IMR-90 (cell line): Measurements from ENCODE around the gene GABARAPL2.

Experiments used
- CEBPB ChIP-seq: IDR thresholded peaks from 2 replicates; pipeline ENCODE4 v1.6.1; 2012; ENCODE audit warnings: low read depth, low read length, improper control_type of control experiment
- CHD1 ChIP-seq: IDR thresholded peaks from 2 replicates; pipeline ENCODE4 v1.6.1; 2012; ENCODE audit warnings: low read depth, low read length, improper control_type of control experiment
- ELK1 ChIP-seq: fragments of 150-350 bp; IDR thresholded peaks from 2 replicates; pipeline ENCODE4 v1.6.1; 2016; ENCODE audit warnings: low read depth, mild to moderate bottlenecking, low read length, moderate library complexity, borderline replicate concordance
- FOS ChIP-seq: fragments of 150-350 bp; IDR thresholded peaks from 2 replicates; pipeline ENCODE4 v1.6.1; 2016; ENCODE audit warnings: low read depth, low read length
- MAZ ChIP-seq: IDR thresholded peaks from 2 replicates; pipeline ENCODE4 v1.6.1; 2012; ENCODE audit warnings: low read depth, mild to moderate bottlenecking, low read length, improper control_type of control experiment, moderate library complexity, borderline replicate concordance
- POLR2A ChIP-seq: IDR thresholded peaks from 2 replicates; pipeline ENCODE4 v1.6.1; 2012; ENCODE audit warnings: mild to moderate bottlenecking, low read depth, low read length
- RAD21 ChIP-seq: IDR thresholded peaks from 2 replicates; pipeline ENCODE4 v1.6.1; 2012; ENCODE audit warnings: low read length, improper control_type of control experiment
- RCOR1 ChIP-seq: IDR thresholded peaks from 2 replicates; pipeline ENCODE4 v1.6.1; 2012; ENCODE audit warnings: mild to moderate bottlenecking, low read length, improper control_type of control experiment; ENCODE audit not compliant: insufficient replicate concordance
- RFX5 ChIP-seq: IDR thresholded peaks from 2 replicates; pipeline ENCODE4 v1.8.0; 2012; ENCODE audit warnings: low read depth, mild to moderate bottlenecking, low read length, moderate library complexity
- SMC3 ChIP-seq: fragments of 150-350 bp; IDR thresholded peaks from 2 replicates; pipeline ENCODE4 v1.6.1; 2016; ENCODE audit warnings: low read depth, mild to moderate bottlenecking, antibody characterized with exemption, low read length, moderate library complexity
- USF2 ChIP-seq: fragments of 150-350 bp; IDR thresholded peaks from 2 replicates; pipeline ENCODE4 v1.6.1; 2017; ENCODE audit warnings: mild to moderate bottlenecking, antibody characterized with exemption, low read length, low read depth
- TF ChIP-seq, protein P1 (sequence below): conservative IDR thresholded peaks from 2 replicates; pipeline ENCODE4 v1.5.1; 2012; ENCODE audit warnings: mild to moderate bottlenecking, low read depth, low read length, improper control_type of control experiment

GRCh38 chr16:75616521-75617010 lies 50.4 kb downstream of the GABARAPL2 start:
- TF ChIP-seq FOS (no peak), SMC3 (no peak), CEBPB (no peak), RFX5 (no peak), POLR2A (no peak), MAZ (no peak), RAD21 (no peak), USF2 (no peak), ELK1 (no peak), RCOR1 (no peak), CHD1 (no peak)
- TF ChIP-seq, protein P1, sequence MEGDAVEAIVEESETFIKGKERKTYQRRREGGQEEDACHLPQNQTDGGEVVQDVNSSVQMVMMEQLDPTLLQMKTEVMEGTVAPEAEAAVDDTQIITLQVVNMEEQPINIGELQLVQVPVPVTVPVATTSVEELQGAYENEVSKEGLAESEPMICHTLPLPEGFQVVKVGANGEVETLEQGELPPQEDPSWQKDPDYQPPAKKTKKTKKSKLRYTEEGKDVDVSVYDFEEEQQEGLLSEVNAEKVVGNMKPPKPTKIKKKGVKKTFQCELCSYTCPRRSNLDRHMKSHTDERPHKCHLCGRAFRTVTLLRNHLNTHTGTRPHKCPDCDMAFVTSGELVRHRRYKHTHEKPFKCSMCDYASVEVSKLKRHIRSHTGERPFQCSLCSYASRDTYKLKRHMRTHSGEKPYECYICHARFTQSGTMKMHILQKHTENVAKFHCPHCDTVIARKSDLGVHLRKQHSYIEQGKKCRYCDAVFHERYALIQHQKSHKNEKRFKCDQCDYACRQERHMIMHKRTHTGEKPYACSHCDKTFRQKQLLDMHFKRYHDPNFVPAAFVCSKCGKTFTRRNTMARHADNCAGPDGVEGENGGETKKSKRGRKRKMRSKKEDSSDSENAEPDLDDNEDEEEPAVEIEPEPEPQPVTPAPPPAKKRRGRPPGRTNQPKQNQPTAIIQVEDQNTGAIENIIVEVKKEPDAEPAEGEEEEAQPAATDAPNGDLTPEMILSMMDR = no peak
